Measurements from ENCODE around the gene CENPF.

DNA sequence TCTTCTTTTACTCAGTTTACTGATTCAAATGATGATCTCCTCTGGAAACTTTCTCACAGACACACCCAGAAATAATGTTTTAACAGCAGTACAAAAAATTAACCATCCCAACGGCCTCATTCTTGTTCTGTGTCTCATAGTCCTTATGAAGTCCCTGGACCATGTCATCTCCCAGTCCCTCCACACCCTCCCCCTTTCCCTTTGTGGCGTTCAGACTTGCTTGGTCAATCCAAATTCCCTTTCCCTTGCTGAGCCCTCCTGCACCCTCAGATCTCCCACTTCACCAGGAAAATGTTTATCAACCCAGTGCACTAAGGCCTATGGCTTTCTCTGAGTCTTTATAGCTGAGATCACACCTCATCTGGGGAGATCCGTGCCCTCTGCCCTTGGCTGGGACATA lies 85.9 kb downstream of the CENPF start:
- TF ChIP-seq, protein P1, sequence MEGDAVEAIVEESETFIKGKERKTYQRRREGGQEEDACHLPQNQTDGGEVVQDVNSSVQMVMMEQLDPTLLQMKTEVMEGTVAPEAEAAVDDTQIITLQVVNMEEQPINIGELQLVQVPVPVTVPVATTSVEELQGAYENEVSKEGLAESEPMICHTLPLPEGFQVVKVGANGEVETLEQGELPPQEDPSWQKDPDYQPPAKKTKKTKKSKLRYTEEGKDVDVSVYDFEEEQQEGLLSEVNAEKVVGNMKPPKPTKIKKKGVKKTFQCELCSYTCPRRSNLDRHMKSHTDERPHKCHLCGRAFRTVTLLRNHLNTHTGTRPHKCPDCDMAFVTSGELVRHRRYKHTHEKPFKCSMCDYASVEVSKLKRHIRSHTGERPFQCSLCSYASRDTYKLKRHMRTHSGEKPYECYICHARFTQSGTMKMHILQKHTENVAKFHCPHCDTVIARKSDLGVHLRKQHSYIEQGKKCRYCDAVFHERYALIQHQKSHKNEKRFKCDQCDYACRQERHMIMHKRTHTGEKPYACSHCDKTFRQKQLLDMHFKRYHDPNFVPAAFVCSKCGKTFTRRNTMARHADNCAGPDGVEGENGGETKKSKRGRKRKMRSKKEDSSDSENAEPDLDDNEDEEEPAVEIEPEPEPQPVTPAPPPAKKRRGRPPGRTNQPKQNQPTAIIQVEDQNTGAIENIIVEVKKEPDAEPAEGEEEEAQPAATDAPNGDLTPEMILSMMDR (IDR thresholded peaks at IDR 0.05; ENCODE audit: poor library complexity, severe bottlenecking), result no peak
- TF ChIP-seq, protein P2, sequence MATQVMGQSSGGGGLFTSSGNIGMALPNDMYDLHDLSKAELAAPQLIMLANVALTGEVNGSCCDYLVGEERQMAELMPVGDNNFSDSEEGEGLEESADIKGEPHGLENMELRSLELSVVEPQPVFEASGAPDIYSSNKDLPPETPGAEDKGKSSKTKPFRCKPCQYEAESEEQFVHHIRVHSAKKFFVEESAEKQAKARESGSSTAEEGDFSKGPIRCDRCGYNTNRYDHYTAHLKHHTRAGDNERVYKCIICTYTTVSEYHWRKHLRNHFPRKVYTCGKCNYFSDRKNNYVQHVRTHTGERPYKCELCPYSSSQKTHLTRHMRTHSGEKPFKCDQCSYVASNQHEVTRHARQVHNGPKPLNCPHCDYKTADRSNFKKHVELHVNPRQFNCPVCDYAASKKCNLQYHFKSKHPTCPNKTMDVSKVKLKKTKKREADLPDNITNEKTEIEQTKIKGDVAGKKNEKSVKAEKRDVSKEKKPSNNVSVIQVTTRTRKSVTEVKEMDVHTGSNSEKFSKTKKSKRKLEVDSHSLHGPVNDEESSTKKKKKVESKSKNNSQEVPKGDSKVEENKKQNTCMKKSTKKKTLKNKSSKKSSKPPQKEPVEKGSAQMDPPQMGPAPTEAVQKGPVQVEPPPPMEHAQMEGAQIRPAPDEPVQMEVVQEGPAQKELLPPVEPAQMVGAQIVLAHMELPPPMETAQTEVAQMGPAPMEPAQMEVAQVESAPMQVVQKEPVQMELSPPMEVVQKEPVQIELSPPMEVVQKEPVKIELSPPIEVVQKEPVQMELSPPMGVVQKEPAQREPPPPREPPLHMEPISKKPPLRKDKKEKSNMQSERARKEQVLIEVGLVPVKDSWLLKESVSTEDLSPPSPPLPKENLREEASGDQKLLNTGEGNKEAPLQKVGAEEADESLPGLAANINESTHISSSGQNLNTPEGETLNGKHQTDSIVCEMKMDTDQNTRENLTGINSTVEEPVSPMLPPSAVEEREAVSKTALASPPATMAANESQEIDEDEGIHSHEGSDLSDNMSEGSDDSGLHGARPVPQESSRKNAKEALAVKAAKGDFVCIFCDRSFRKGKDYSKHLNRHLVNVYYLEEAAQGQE (IDR thresholded peaks at IDR 0.05; ENCODE audit: borderline replicate concordance), result no peak
- TF ChIP-seq SMC3 (conservative IDR thresholded peaks at IDR 0.05; ENCODE audit: poor library complexity), result no peak
- TF ChIP-seq POLR2AphosphoS5 (IDR thresholded peaks at IDR 0.05), result no peak
- TF ChIP-seq EP300 (conservative IDR thresholded peaks at IDR 0.05; ENCODE audit: poor library complexity, severe bottlenecking), result no peak
- no peak for TF ChIP-seq TAF1 (IDR thresholded peaks at IDR 0.05; ENCODE audit: low read depth)

Measured in neural cell (in vitro differentiated cells).